Activated CD4-positive, alpha-beta memory T cell treated with anti-CD3 and anti-CD28 coated beads, Interleukin-2, amount 10 ng/mL, durations not matched to agents 7 days and 5 days (primary cell): ENCODE data around the gene SPATA17. TPM values are rescaled to one million over a fixed set of nuclear protein-coding genes. Genes with fewer than 3 reads are reported as not detected.

Experiments used
- CTCF ChIA-PET: fragments of 350-600 bp; sonication (Branson Sonifier 250); formaldehyde crosslinking; loops from one replicate; lab custom pipeline; 2021; ENCODE audit warnings: antibody characterized with exemption, inconsistent platforms; lab: Charles Lee
- POLR2A ChIA-PET: fragments of 350-600 bp; sonication (Branson Sonifier 250); formaldehyde crosslinking; loops from one replicate; lab custom pipeline; 2021; ENCODE audit warnings: antibody characterized with exemption; lab: Charles Lee
- DNase-seq: peaks from one replicate; pipeline ENCODE4 v3.0.0-alpha.2; 2020
- H3K27ac Mint-ChIP-seq: one replicate; pipeline ENCODE4 v1.8.0; 2021; ENCODE audit warnings: mild to moderate bottlenecking, mixed read lengths
- H3K27me3 Mint-ChIP-seq: one replicate; pipeline ENCODE4 v1.8.0; 2021; ENCODE audit warnings: mixed read lengths
- H3K36me3 Mint-ChIP-seq: one replicate; pipeline ENCODE4 v1.8.0; 2021; ENCODE audit warnings: low read depth, mixed read lengths
- H3K4me1 Mint-ChIP-seq: one replicate; pipeline ENCODE4 v1.8.0; 2021; ENCODE audit warnings: mixed read lengths
- H3K4me3 Mint-ChIP-seq: one replicate; pipeline ENCODE4 v1.8.0; 2021; ENCODE audit warnings: mild to moderate bottlenecking, mixed read lengths
- H3K9me3 Mint-ChIP-seq: one replicate; pipeline ENCODE4 v1.8.0; 2021; ENCODE audit warnings: mixed read lengths
- total RNA-seq, 2 experiments: library from RNA; stranded (reverse); gene quantifications; one replicate each; pipeline ENCODE4 v1.2.3, GENCODE V29; 2021

SPATA17 gene
- total RNA-seq, 2 experiments from 2014 or later: not detected

GRCh38 chr1:217881607-217882332, 250.6 kb downstream of the SPATA17 start:
- no peak overlapping the region for H3K27ac Mint-ChIP-seq
- POLR2A ChIA-PET: no interaction called here
- peaks cover 4% of the 10 kb centered on the region for H3K9me3 Mint-ChIP-seq
- H3K4me1 Mint-ChIP-seq: no peaks in the 10 kb centered on the region
- DNase-seq: no peak
- no peak overlapping the region for H3K4me3 Mint-ChIP-seq
- CTCF ChIA-PET: no interaction called here
- no peaks in the 10 kb centered on the region for H3K27me3 Mint-ChIP-seq
- no peaks in the 10 kb centered on the region for H3K36me3 Mint-ChIP-seq

GRCh38 chr1:217885181-217885580, 254.0 kb downstream of the SPATA17 start:
- POLR2A ChIA-PET: no interaction called here
- no peak for DNase-seq
- peaks cover 4% of the 10 kb centered on the region for H3K9me3 Mint-ChIP-seq
- no peaks in the 10 kb centered on the region for H3K36me3 Mint-ChIP-seq
- H3K27me3 Mint-ChIP-seq: no peaks in the 10 kb centered on the region
- CTCF ChIA-PET: no interaction called here
- H3K4me3 Mint-ChIP-seq: no peak overlapping the region
- H3K27ac Mint-ChIP-seq: no peak overlapping the region
- no peaks in the 10 kb centered on the region for H3K4me1 Mint-ChIP-seq

- no peak for DNase-seq
- Mint-ChIP-seq H3K4me1 (no peaks in the 10 kb centered on the region), H3K27ac (no peak overlapping the region), H3K36me3 (no peaks in the 10 kb centered on the region), H3K27me3 (no peaks in the 10 kb centered on the region), H3K4me3 (no peak overlapping the region), H3K9me3 (peaks cover 2% of the 10 kb centered on the region)
- ChIA-PET POLR2A (no interaction called here), CTCF (no interaction called here)
Observed at GRCh38 chr1:217888328-217888727, 257.2 kb downstream of the SPATA17 start.

GRCh38 chr1:217889401-217889800, 258.3 kb downstream of the SPATA17 start:
- CTCF ChIA-PET: no interaction called here
- no peak for DNase-seq
- POLR2A ChIA-PET: no interaction called here
- Mint-ChIP-seq H3K27ac (no peak overlapping the region), H3K36me3 (no peaks in the 10 kb centered on the region), H3K27me3 (no peaks in the 10 kb centered on the region), H3K9me3 (no peaks in the 10 kb centered on the region), H3K4me1 (no peaks in the 10 kb centered on the region), H3K4me3 (no peak overlapping the region)

- POLR2A ChIA-PET: no interaction called here
- CTCF ChIA-PET: interaction anchor here (0.7 kb wide), 1 partner anchor 52 kb away, joined by 3 read pairs; no protein-coding TSS in a partner anchor
- Mint-ChIP-seq H3K36me3 (no peaks in the 10 kb centered on the region), H3K4me3 (no peak overlapping the region), H3K9me3 (no peaks in the 10 kb centered on the region), H3K27me3 (no peaks in the 10 kb centered on the region), H3K4me1 (no peaks in the 10 kb centered on the region), H3K27ac (no peak overlapping the region)
- DNase-seq: no peak
Observed at GRCh38 chr1:217891966-217892365, 260.8 kb downstream of the SPATA17 start.

- Mint-ChIP-seq H3K27ac (no peak overlapping the region), H3K4me1 (no peaks in the 10 kb centered on the region)
Observed at GRCh38 chr1:217892750-217893149, 261.6 kb downstream of the SPATA17 start.

GRCh38 chr1:217895841-217896240, 264.7 kb downstream of the SPATA17 start:
- Mint-ChIP-seq H3K9me3 (peaks cover 1% of the 10 kb centered on the region), H3K4me3 (no peak overlapping the region), H3K27ac (no peak overlapping the region), H3K27me3 (no peaks in the 10 kb centered on the region), H3K4me1 (no peaks in the 10 kb centered on the region), H3K36me3 (no peaks in the 10 kb centered on the region)
- ChIA-PET POLR2A (no interaction called here), CTCF (no interaction called here)
- no peak for DNase-seq

More at GRCh38 chr1:217892750-217893149, 261.6 kb downstream of the SPATA17 start:
- ChIA-PET CTCF (no interaction called here), POLR2A (no interaction called here)
- no peak for DNase-seq
- no peaks in the 10 kb centered on the region for H3K9me3 Mint-ChIP-seq
- H3K4me3 Mint-ChIP-seq: no peak overlapping the region
- H3K36me3 Mint-ChIP-seq: no peaks in the 10 kb centered on the region
- H3K27me3 Mint-ChIP-seq: no peaks in the 10 kb centered on the region

GRCh38 chr1:217896490-217896889, 265.3 kb downstream of the SPATA17 start:
- H3K27ac Mint-ChIP-seq: no peak overlapping the region
- no peaks in the 10 kb centered on the region for H3K4me1 Mint-ChIP-seq

GRCh38 chr1:217897100-217897499, 266.0 kb downstream of the SPATA17 start:
- ChIA-PET POLR2A (no interaction called here), CTCF (no interaction called here)
- Mint-ChIP-seq H3K27ac (no peak overlapping the region), H3K4me1 (no peaks in the 10 kb centered on the region), H3K4me3 (no peak overlapping the region), H3K27me3 (no peaks in the 10 kb centered on the region), H3K9me3 (peaks cover 3% of the 10 kb centered on the region), H3K36me3 (no peaks in the 10 kb centered on the region)
- no peak for DNase-seq

More at GRCh38 chr1:217896490-217896889, 265.3 kb downstream of the SPATA17 start:
- no peaks in the 10 kb centered on the region for H3K27me3 Mint-ChIP-seq
- H3K36me3 Mint-ChIP-seq: no peaks in the 10 kb centered on the region
- no peak overlapping the region for H3K4me3 Mint-ChIP-seq
- H3K9me3 Mint-ChIP-seq: peaks cover 3% of the 10 kb centered on the region
- ChIA-PET CTCF (no interaction called here), POLR2A (no interaction called here)
- DNase-seq: no peak

GRCh38 chr1:217899614-217900013, 268.5 kb downstream of the SPATA17 start:
- POLR2A ChIA-PET: no interaction called here
- Mint-ChIP-seq H3K27me3 (no peaks in the 10 kb centered on the region), H3K9me3 (peaks cover 3% of the 10 kb centered on the region), H3K36me3 (no peaks in the 10 kb centered on the region), H3K4me1 (no peaks in the 10 kb centered on the region), H3K4me3 (no peak overlapping the region), H3K27ac (no peak overlapping the region)
- no peak for DNase-seq
- CTCF ChIA-PET: no interaction called here

GRCh38 chr1:217907504-217907903, 276.4 kb downstream of the SPATA17 start:
- ChIA-PET CTCF (no interaction called here), POLR2A (no interaction called here)
- no peak for DNase-seq
- Mint-ChIP-seq H3K27ac (no peak overlapping the region), H3K27me3 (no peaks in the 10 kb centered on the region), H3K36me3 (no peaks in the 10 kb centered on the region), H3K4me1 (no peaks in the 10 kb centered on the region), H3K4me3 (no peak overlapping the region), H3K9me3 (peaks cover 7% of the 10 kb centered on the region)

- Mint-ChIP-seq H3K27ac (no peak overlapping the region), H3K36me3 (no peaks in the 10 kb centered on the region), H3K4me3 (no peak overlapping the region), H3K27me3 (no peaks in the 10 kb centered on the region), H3K4me1 (no peaks in the 10 kb centered on the region), H3K9me3 (peaks cover 7% of the 10 kb centered on the region)
- POLR2A ChIA-PET: no interaction called here
- no peak for DNase-seq
- CTCF ChIA-PET: no interaction called here
Observed at GRCh38 chr1:217910203-217910602, 279.1 kb downstream of the SPATA17 start.

- no peaks in the 10 kb centered on the region for H3K4me1 Mint-ChIP-seq
- H3K27ac Mint-ChIP-seq: no peak overlapping the region
- DNase-seq: no peak
- H3K36me3 Mint-ChIP-seq: no peaks in the 10 kb centered on the region
- peaks cover 7% of the 10 kb centered on the region for H3K9me3 Mint-ChIP-seq
- POLR2A ChIA-PET: no interaction called here
- no peaks in the 10 kb centered on the region for H3K27me3 Mint-ChIP-seq
- CTCF ChIA-PET: no interaction called here
- H3K4me3 Mint-ChIP-seq: no peak overlapping the region
Observed at GRCh38 chr1:217910791-217911320, 279.7 kb downstream of the SPATA17 start.

GRCh38 chr1:217911908-217912307, 280.8 kb downstream of the SPATA17 start:
- ChIA-PET CTCF (no interaction called here), POLR2A (no interaction called here)
- no peak overlapping the region for H3K27ac Mint-ChIP-seq
- no peaks in the 10 kb centered on the region for H3K27me3 Mint-ChIP-seq
- no peaks in the 10 kb centered on the region for H3K4me1 Mint-ChIP-seq
- no peaks in the 10 kb centered on the region for H3K36me3 Mint-ChIP-seq
- H3K9me3 Mint-ChIP-seq: peaks cover 4% of the 10 kb centered on the region
- DNase-seq: no peak
- H3K4me3 Mint-ChIP-seq: no peak overlapping the region
